ENCODE measurements around the gene AFAP1. TPM values are rescaled to one million over a fixed set of nuclear protein-coding genes. Genes with fewer than 3 reads are reported as not detected.

AFAP1 gene
- total RNA-seq, 4 donors from 2014 or later: 25.1 to 56.9 (median 26.4) TPM

DNA sequence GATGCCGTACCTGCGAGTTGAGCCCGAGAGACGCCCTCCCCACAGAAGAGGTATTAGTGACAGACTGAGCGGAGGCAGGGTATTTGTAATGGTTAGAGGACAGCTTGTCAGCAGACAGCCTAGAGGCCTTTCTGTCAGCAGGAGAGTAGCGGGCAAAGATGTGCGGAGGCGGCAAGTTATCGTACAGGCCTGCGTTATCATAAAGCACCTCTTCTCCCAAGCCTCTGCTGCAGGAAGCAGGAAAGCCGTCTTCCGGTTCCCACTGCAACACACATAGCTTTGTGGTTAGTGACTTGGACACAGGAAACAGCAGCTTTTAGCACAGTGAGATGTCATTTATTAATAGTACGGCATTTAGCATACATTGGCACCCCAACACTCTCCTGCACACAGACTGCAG is 158.3 kb downstream of the AFAP1 start:
- Histone ChIP-seq H3K27me3 (no peaks in the 10 kb centered on the region), H3K4me3 (no peak overlapping the region), H3K36me3 (peaks cover 0 to 4% (median 0%) of the 10 kb centered on the region in 4 donors), H3K27ac (peak overlapping the region; percentile 14 to 77 (median 20)), H3K9me3 (no peaks in the 10 kb centered on the region), H3K4me1 (peaks cover 0 to 52% (median 22%) of the 10 kb centered on the region in 4 donors)
- 63 to 75% methylated on average over 2 to 13 of the region's 13 CpGs for whole genome bisulfite sequencing, 2 donors (ENCODE audit: low coverage in 1 of 2)
- intact Hi-C loops (cut with DNase I; ENCODE audit: low total_unique reads): no loop called here
- no peak for DNase-seq
- in situ Hi-C loops (cut with MboI; ENCODE audit: low pct_ligation_motif_present in 1 of 4, low pct_unique_long_range_greater_than_20kb in 1 of 4, low sequenced_read_pairs in 3 of 4): no loop called here
- TF ChIP-seq POLR2AphosphoS5 (IDR thresholded peaks at IDR 0.05): no peak
- TF ChIP-seq CTCF (IDR thresholded peaks at IDR 0.05): no peak
- no peak for TF ChIP-seq EP300 (IDR thresholded peaks at IDR 0.05; ENCODE audit: low read depth)
- no peak for TF ChIP-seq POLR2A (IDR thresholded peaks at IDR 0.05)

- Histone ChIP-seq H3K4me3 (no peak overlapping the region), H3K27me3 (no peaks in the 10 kb centered on the region), H3K9me3 (no peaks in the 10 kb centered on the region), H3K36me3 (peaks cover 0 to 4% (median 0%) of the 10 kb centered on the region in 4 donors), H3K27ac (peak overlapping the region; percentile 14 to 77 (median 20)), H3K4me1 (peaks cover 0 to 57% (median 24%) of the 10 kb centered on the region in 4 donors)
- intact Hi-C loops (cut with DNase I; ENCODE audit: low total_unique reads) (no loop called here), in situ Hi-C loops (cut with MboI; ENCODE audit: low pct_ligation_motif_present in 1 of 4, low pct_unique_long_range_greater_than_20kb in 1 of 4, low sequenced_read_pairs in 3 of 4) (no loop called here)
- DNase-seq: no peak
- no peak for TF ChIP-seq POLR2A (IDR thresholded peaks at IDR 0.05)
- TF ChIP-seq POLR2AphosphoS5 (IDR thresholded peaks at IDR 0.05): no peak
- no peak for TF ChIP-seq EP300 (IDR thresholded peaks at IDR 0.05; ENCODE audit: low read depth)
- no peak for TF ChIP-seq CTCF (IDR thresholded peaks at IDR 0.05)
- WGBS, 2 donors (ENCODE audit: low coverage in 1 of 2): 64 to 74% methylated on average over 5 of the region's 5 CpGs
Observed at GRCh38 chr4:7780751-7781348, 158.8 kb downstream of the AFAP1 start.

DNA sequence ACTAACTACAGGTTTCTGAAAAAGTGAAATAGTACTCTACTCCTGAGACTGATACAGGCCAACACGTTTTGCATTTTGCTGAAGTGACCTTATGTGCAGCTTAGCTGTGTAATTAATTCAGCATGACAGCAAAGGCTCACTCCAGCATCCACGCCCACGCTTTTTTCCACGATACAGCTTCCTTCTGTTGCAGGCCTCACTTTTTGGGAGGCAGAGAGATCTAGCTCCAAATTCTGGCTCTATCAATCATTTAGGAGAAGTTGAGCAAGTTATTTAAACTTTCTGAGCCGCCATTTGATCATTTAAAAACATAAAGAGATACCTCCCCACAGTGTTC is 160.3 kb downstream of the AFAP1 start:
- H3K36me3 ChIP-seq: peaks cover 0 to 4% (median 0%) of the 10 kb centered on the region in 4 donors
- intact Hi-C loops (cut with DNase I; ENCODE audit: low total_unique reads): loop anchor here (10.0 kb wide), 1 partner anchor 155 kb away; the partner anchor contains the start of gene AFAP1
- no peaks in the 10 kb centered on the region for H3K27me3 ChIP-seq

More for the DNA sequence above, 160.3 kb downstream of the AFAP1 start:
- no peak for DNase-seq
- no peak overlapping the region for H3K4me3 ChIP-seq
- no peak for TF ChIP-seq CTCF (IDR thresholded peaks at IDR 0.05)
- no peak for TF ChIP-seq POLR2AphosphoS5 (IDR thresholded peaks at IDR 0.05)
- TF ChIP-seq POLR2A (IDR thresholded peaks at IDR 0.05): no peak
- H3K9me3 ChIP-seq: no peaks in the 10 kb centered on the region
- in situ Hi-C loops (cut with MboI; ENCODE audit: low pct_ligation_motif_present in 1 of 4, low pct_unique_long_range_greater_than_20kb in 1 of 4, low sequenced_read_pairs in 3 of 4): no loop called here
- peaks cover 0 to 62% (median 31%) of the 10 kb centered on the region in 4 donors for H3K4me1 ChIP-seq
- peak overlapping the region; percentile 54 to 77 (median 62) for H3K27ac ChIP-seq
- 65 to 69% methylated on average over 2 to 5 of the region's 5 CpGs for WGBS, 2 donors (ENCODE audit: low coverage in 1 of 2)

Data from transverse colon (tissue), 4 donors.